OCI-M2 (cell line): Measurements from ENCODE around the gene CXXC1.
A peak's percentile ranks its signal among the peaks of the same experiment; 100 is the strongest.
"Not testable (repeated sequence)": the region's sequence is repeated elsewhere in the genome, so short reads cannot be mapped to it uniquely, and the experiment has no call there.

Experiments used
- DNase-seq: peaks from one replicate; lab custom pipeline; 2025; ENCODE audit not compliant: unreplicated experiment; lab: John Stamatoyannopoulos, UW

The CXXC1 gene

GRCh38 chr18:50276452-50276851 lies 11.0 kb downstream of the CXXC1 start:
- DNase-seq: no peak

- no peak for DNase-seq
These were observed 11.9 kb downstream of the CXXC1 start for GRCh38 chr18:50275503-50276036.

DNA sequence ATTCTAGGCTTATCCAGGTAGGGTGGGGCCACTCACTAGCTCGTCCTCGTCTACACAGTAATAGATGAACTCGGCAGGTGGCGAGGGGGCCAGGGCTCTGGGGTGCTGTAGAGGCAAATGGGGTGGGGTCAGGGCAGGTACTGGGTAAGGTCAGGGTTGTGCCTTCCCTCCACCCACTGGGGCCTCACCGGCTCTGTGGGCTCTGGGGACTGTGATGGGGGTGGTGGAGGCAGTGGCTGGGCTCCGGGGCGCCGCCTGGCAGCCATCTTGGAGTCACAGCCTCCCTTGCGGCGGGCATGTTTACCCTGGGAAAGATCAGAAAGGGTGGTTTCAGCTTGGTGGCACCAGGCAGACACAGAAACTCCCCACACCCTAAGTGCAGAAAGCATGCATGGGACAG lies 12.6 kb downstream of the CXXC1 start:
- no peak for DNase-seq

GRCh38 chr18:50274044-50274442 lies 13.4 kb downstream of the CXXC1 start:
- DNase-seq: no peak

- DNase-seq: no peak
These were observed 14.1 kb downstream of the CXXC1 start for GRCh38 chr18:50273203-50274043.

- DNase-seq: no peak
These were observed 14.9 kb downstream of the CXXC1 start for GRCh38 chr18:50272568-50272967.

DNA sequence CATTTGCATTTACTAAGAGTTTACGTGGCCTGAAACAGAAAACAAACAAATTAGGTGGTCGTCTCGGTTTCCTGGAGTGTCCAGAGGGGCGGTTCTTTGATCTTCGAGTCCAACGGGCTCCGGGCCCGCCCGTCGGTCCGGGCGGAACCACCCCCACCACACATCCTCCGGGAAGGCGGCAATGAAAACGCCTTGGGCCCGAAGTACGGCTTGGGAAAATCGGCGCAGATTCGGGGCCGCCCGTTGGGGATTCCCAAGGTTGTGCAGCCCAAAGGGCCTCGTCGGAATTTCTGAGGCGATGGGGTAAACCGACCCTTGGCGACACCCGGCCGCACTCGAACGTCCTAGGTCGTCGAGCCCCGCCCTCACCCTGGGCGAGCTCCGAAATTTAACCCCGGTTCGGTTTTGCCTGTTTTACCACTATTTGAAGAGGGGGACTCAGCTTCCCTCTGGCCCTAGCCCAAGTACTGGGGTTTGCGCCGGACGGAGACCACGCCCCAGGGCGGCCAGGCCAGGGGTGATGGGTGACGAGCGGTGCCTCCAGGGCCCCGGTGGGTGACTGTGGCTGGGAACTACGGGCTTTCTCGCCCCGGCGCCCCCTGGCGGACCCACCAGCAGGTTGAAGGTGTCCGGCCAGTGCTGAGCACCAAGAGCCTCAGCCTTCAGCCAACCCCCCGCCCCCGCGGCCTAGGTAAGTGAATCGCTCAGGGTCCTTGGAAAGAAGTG lies 19.3 kb downstream of the CXXC1 start:
- no peak for DNase-seq

- DNase-seq: peak; percentile 60
These were observed 21.2 kb downstream of the CXXC1 start, which contains the start of gene CFAP53 for GRCh38 chr18:50266248-50266704. TSS of gene CFAP53 (minus strand) at chr18:50266495. CDS start at chr18:50266404, 91 bp downstream.

GRCh38 chr18:50262977-50263376 lies 24.5 kb downstream of the CXXC1 start:
- no peak for DNase-seq

DNA sequence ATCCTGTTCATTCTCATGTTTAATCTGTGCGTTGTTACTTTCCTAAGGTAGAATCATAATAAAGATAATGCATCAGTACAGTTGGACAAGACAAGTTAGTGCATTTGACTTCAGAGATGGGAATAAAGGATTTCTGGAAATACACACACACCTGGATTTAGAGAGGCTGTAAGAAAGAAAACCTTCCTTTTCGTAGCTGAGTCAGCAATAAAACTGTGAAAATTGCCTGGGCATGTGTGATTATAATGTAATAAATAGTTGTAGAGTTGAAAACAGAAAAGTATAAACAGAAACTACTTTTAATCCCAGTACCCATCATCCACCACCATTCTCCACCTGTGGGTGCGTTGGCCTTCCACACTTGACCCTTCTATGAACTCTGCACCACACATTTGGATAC lies 36.6 kb downstream of the CXXC1 start:
- no peak for DNase-seq

DNA sequence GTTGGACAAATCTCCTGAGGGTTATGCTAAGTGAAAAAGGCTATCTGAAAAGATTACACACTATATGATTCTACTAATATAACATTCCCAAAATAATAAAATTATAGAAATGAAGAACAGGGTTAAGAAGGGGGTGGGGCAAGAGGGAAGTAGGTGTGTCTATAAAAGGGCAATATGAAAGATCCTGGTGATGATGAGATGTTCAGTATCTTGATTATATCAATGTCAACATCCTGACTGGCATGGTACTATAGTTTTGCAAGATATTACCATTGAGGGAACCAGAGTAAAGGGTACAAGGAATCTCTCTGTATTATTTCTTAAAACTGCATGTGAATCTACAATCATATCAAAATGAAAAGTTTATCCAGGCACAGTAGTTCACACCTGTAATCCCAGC lies 37.9 kb downstream of the CXXC1 start:
- no peak for DNase-seq

GRCh38 chr18:50247561-50247960 lies 39.9 kb downstream of the CXXC1 start:
- no peak for DNase-seq

DNA sequence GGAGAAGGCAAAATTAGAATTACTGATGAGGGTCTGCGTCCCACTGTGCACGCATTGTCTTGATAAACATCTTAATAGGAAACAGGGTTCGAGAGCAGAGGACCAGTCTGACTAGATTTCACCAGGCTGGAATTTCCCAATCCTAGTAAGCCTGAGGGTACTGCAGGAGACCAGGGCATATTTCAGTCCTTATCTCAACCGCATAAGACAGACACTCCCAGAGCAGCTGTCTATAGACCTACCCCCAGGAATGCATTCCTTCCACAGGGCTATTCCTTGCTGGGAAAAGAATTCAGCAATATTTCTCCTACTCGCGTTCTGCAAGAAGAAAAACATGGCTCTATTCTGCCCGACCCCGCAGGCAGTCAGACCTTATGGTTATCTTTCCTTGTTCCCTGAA lies 45.7 kb downstream of the CXXC1 start:
- DNase-seq: not testable (repeated sequence)

GRCh38 chr18:50240080-50240563 lies 47.4 kb downstream of the CXXC1 start:
- no peak for DNase-seq

- DNase-seq: no peak
These were observed 55.1 kb downstream of the CXXC1 start for GRCh38 chr18:50232419-50232818.
